CD14-positive monocyte (primary cell): ENCODE data around the gene RGS17. TPM values are rescaled to one million over a fixed set of nuclear protein-coding genes. Genes with fewer than 3 reads are reported as not detected.
"Not testable (repeated sequence)": the region's sequence is repeated elsewhere in the genome, so short reads cannot be mapped to it uniquely, and the experiment has no call there.

ENCODE experiments used
- DNase-seq, 3 donors: peaks; one replicate each; pipeline ENCODE4 v3.0.0-alpha.2; 2011 to 2022
- H2AFZ ChIP-seq: 2 replicates; pipeline ENCODE4 v1.6.0; 2012; ENCODE audit warnings: mild to moderate bottlenecking, low read depth, low read length, inconsistent platforms; ENCODE audit not compliant: insufficient read depth, poor library complexity, severe bottlenecking
- H3K27ac ChIP-seq, 2 donors: 1 replicate in 1 of 2; 2 replicates in 1 of 2; pipeline ENCODE4 v1.5.1; 2012 to 2013; ENCODE audit warnings: low read length in 2 of 2, control low read depth in 1 of 2, inconsistent platforms in 1 of 2, low read depth in 1 of 2, mild to moderate bottlenecking in 1 of 2
- H3K27me3 ChIP-seq, 2 donors: one replicate each; pipeline versions ENCODE4 v1.6.0 to v1.6.1; 2011 to 2013; ENCODE audit warnings: low read length in 2 of 2; ENCODE audit not compliant: control insufficient read depth in 2 of 2, insufficient read depth in 2 of 2
- H3K36me3 ChIP-seq, 2 donors: replicated peaks in 1 of 2; 1 replicate in 1 of 2; 2 replicates in 1 of 2; pipeline versions ENCODE4 v1.5.1 to v1.6.1; 2012 to 2013; ENCODE audit warnings: low read length in 2 of 2, control low read depth in 1 of 2, inconsistent platforms in 1 of 2, mild to moderate bottlenecking in 1 of 2; ENCODE audit not compliant: insufficient read depth in 2 of 2, control insufficient read depth in 1 of 2
- H3K4me1 ChIP-seq, 2 donors: 1 replicate in 1 of 2; 2 replicates in 1 of 2; pipeline versions ENCODE4 v1.5.1 to v1.6.1; 2012 to 2013; ENCODE audit warnings: low read length in 2 of 2, control low read depth in 1 of 2, inconsistent platforms in 1 of 2, mild to moderate bottlenecking in 1 of 2, moderate library complexity in 1 of 2; ENCODE audit not compliant: insufficient read depth in 2 of 2, control insufficient read depth in 1 of 2
- H3K4me2 ChIP-seq: replicated peaks from 2 replicates; pipeline ENCODE3; 2012; ENCODE audit warnings: low read length, moderate library complexity, mild to moderate bottlenecking; ENCODE audit not compliant: poor library complexity, severe bottlenecking; ENCODE audit errors: extremely low read depth
- H3K4me3 ChIP-seq, 3 experiments: fragments of 200-600 bp in 1 of 3; sonication (generic) in 1 of 3; replicated peaks in 1 of 3; 1 replicate in 2 of 3; 2 replicates in 1 of 3; pipeline ENCODE4 v1.5.1; 2011 to 2013; ENCODE audit warnings: low read length in 3 of 3, mild to moderate bottlenecking in 3 of 3, control low read depth in 2 of 3, low read depth in 2 of 3, inconsistent platforms in 1 of 3, moderate library complexity in 1 of 3
- H3K79me2 ChIP-seq: 2 replicates; pipeline ENCODE4 v1.6.0; 2012; ENCODE audit warnings: mild to moderate bottlenecking, control low read depth, inconsistent platforms, low read length, moderate library complexity; ENCODE audit not compliant: insufficient read depth
- H3K9ac ChIP-seq: 2 replicates; pipeline ENCODE4 v1.6.0; 2017; ENCODE audit warnings: low read length, mild to moderate bottlenecking; ENCODE audit not compliant: insufficient read depth, poor library complexity, severe bottlenecking
- H3K9me3 ChIP-seq, 2 donors: replicated peaks in 1 of 2; 1 replicate in 1 of 2; 2 replicates in 1 of 2; pipeline versions ENCODE4 v1.5.1 to v1.6.1; 2012 to 2013; ENCODE audit warnings: low read length in 2 of 2, control low read depth in 1 of 2; ENCODE audit not compliant: control insufficient read depth in 1 of 2, insufficient read depth in 1 of 2
- H4K20me1 ChIP-seq: 2 replicates; pipeline ENCODE4 v1.6.0; 2012; ENCODE audit warnings: mild to moderate bottlenecking, low read length, control low read depth, moderate library complexity; ENCODE audit not compliant: insufficient read depth
- H3K27ac Mint-ChIP-seq, 7 donors: one replicate each; pipeline ENCODE4 v1.8.0; 2020; ENCODE audit warnings: mild to moderate bottlenecking in 7 of 7, mixed read lengths in 7 of 7, moderate library complexity in 6 of 7, inconsistent platforms in 2 of 7
- H3K27me3 Mint-ChIP-seq, 3 donors: one replicate each; pipeline ENCODE4 v1.8.0; 2021 to 2022; ENCODE audit warnings: low read depth in 3 of 3, mild to moderate bottlenecking in 3 of 3, mixed read lengths in 3 of 3, moderate library complexity in 3 of 3, inconsistent platforms in 1 of 3
- H3K36me3 Mint-ChIP-seq, 2 donors: one replicate each; pipeline ENCODE4 v1.8.0; 2020; ENCODE audit warnings: mixed read lengths in 2 of 2, inconsistent platforms in 1 of 2, mild to moderate bottlenecking in 1 of 2
- H3K4me1 Mint-ChIP-seq: one replicate; pipeline ENCODE4 v1.8.0; 2020; ENCODE audit warnings: mild to moderate bottlenecking, mixed read lengths
- H3K4me3 Mint-ChIP-seq, 2 donors: one replicate each; pipeline ENCODE4 v1.8.0; 2020; ENCODE audit warnings: mild to moderate bottlenecking in 2 of 2, mixed read lengths in 2 of 2, moderate library complexity in 1 of 2
- H3K9me3 Mint-ChIP-seq, 7 donors: one replicate each; pipeline ENCODE4 v1.8.0; 2020 to 2022; ENCODE audit warnings: mixed read lengths in 7 of 7, mild to moderate bottlenecking in 6 of 7, moderate library complexity in 6 of 7, inconsistent platforms in 2 of 7
- CTCF ChIP-seq: fragments of 200-600 bp; IDR thresholded peaks from one replicate; pipeline ENCODE4 v1.8.0; 2022; ENCODE audit warnings: antibody characterized with exemption, mild to moderate bottlenecking
- WGBS: methylation state at CpG from one replicate; pipeline ENCODE4 v1.1.5; 2013; ENCODE audit warnings: missing lambda C conversion rate; ENCODE audit not compliant: insufficient coverage; 5-methylcytosine and 5-hydroxymethylcytosine counted together
- intact Hi-C, 2 donors: fragments of 100-400 bp; cut with micrococcal nuclease; formaldehyde crosslinking; loops; one replicate each; pipeline versions ENCODE4 v1.15.0 to v1.15.1; 2023
- polyA plus RNA-seq, 3 donors: library from polyadenylated mRNA; depleted of rRNA in 1 of 3; unstranded in 2 of 3; stranded (reverse) in 1 of 3; fragments of 300-500 nt in 2 of 3; fragments of >200 nt in 1 of 3; fragmentation: Illumina TruSeq in 2 of 3; gene quantifications; 1 replicate in 2 of 3; 2 replicates in 1 of 3; pipeline ENCODE4 v1.2.3, GENCODE V29; 2012 to 2021

Gene RGS17
- polyA plus RNA-seq, 3 donors, result not detected

DNA sequence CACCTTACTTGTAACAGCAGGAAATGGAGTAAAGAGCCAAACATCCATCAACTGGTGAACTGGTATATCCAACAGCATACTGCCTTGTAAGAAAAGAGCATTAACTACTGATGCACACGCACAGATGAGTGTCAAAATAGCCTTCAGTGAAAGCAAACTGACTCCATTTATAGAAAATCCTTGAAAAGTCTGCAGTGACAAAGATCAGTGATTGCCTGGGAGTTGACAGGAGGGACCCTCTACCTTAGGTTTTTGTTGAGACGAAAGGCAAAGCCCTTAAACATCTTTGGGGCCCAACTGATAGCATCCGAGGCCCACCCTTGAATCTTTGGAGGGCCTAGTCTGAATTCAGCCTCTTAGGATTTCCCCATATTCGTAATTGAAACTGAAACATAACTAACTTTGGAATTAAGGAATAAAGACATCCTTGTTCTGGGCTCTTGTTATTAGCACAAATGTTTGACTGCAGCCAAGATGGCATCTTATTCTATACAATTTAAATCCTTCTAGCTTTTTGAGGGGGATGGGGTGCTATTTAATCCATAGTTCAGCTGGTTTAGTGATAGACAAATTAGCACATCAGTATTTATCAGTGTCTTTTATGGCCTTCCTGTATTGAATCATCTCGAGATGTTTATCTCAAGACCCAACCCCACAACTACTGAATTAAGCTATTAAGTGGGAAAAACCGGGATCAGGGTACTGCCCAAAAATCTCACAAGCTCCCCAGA, 161.2 kb downstream of the RGS17 start:
- H2AFZ ChIP-seq, result no peak overlapping the region
- H3K27ac ChIP-seq, result no peak overlapping the region
- no peak for TF ChIP-seq CTCF
- H3K36me3 Mint-ChIP-seq, result peaks cover 22 to 45% of the 10 kb centered on the region in 2 donors
- H3K4me3 ChIP-seq, result no peak overlapping the region
- H3K4me3 Mint-ChIP-seq, result no peak overlapping the region
- no peak for DNase-seq
- peaks cover 33 to 46% of the 10 kb centered on the region in 2 donors for H3K36me3 ChIP-seq
- H3K9me3 ChIP-seq, result peaks cover 0 to 8% of the 10 kb centered on the region in 2 donors
- peaks cover 0 to 1% (median 0%) of the 10 kb centered on the region in 3 donors for H3K27me3 Mint-ChIP-seq
- intact Hi-C loops, result loop anchor here in 1 of 2 donors (10.0 kb wide), 1 partner anchor 1575 kb away; the partner anchor contains the start of gene ZBTB2
- H3K9me3 Mint-ChIP-seq, result peaks cover 17 to 37% (median 29%) of the 10 kb centered on the region in 7 donors
- H3K9ac ChIP-seq, result no peak overlapping the region
- peaks cover 13 to 15% of the 10 kb centered on the region in 2 donors for H3K4me1 ChIP-seq
- no peaks in the 10 kb centered on the region for H3K27me3 ChIP-seq
- H4K20me1 ChIP-seq, result no peaks in the 10 kb centered on the region
- H3K4me1 Mint-ChIP-seq, result peaks cover 16% of the 10 kb centered on the region
- H3K79me2 ChIP-seq, result peaks cover 38% of the 10 kb centered on the region
- 100% methylated on average over 2 of the region's 6 CpGs for WGBS
- no peak overlapping the region for H3K4me2 ChIP-seq
- no peak overlapping the region for H3K27ac Mint-ChIP-seq

GRCh38 chr6:152966168-152966894, 164.8 kb downstream of the RGS17 start:
- H3K9ac ChIP-seq, intact Hi-C loops, H3K27ac ChIP-seq, H2AFZ ChIP-seq, H3K4me1 Mint-ChIP-seq, H3K27me3 Mint-ChIP-seq, H3K4me1 ChIP-seq, DNase-seq, H3K9me3 ChIP-seq, H4K20me1 ChIP-seq, H3K4me2 ChIP-seq, H3K79me2 ChIP-seq, H3K4me3 Mint-ChIP-seq, H3K4me3 ChIP-seq, H3K27ac Mint-ChIP-seq, H3K27me3 ChIP-seq: not testable (repeated sequence)
- Mint-ChIP-seq H3K9me3 (peaks cover 17 to 37% (median 29%) of the 10 kb centered on the region in 7 donors), H3K36me3 (peaks cover 17 to 21% of the 10 kb centered on the region in 2 donors)
- WGBS, result 100% methylated on average over 3 of the region's 15 CpGs
- H3K36me3 ChIP-seq, result peaks cover 19 to 22% of the 10 kb centered on the region in 2 donors
